Measurements from ENCODE around the gene KRTAP4-9.
"Not testable (repeated sequence)": the region's sequence is repeated elsewhere in the genome, so short reads cannot be mapped to it uniquely, and the experiment has no call there.

The KRTAP4-9 gene

GRCh38 chr17:41133880-41134735 lies 28.9 kb downstream of the KRTAP4-9 start:
- DNase-seq, result no peak

GRCh38 chr17:41139865-41140264 lies 34.7 kb downstream of the KRTAP4-9 start:
- not testable (repeated sequence) for DNase-seq

GRCh38 chr17:41140360-41141131 lies 35.4 kb downstream of the KRTAP4-9 start, which contains the start of gene KRTAP4-6:
Gene KRTAP4-6 (minus strand): TSS chr17:41140544. CDS start chr17:41140487, 57 bp downstream.
- peak; percentile 90 for DNase-seq

GRCh38 chr17:41141361-41141760 lies 36.2 kb downstream of the KRTAP4-9 start:
- DNase-seq, result peak; percentile 52

GRCh38 chr17:41144846-41145245 lies 39.7 kb downstream of the KRTAP4-9 start:
- DNase-seq, result no peak

GRCh38 chr17:41145261-41145660 lies 40.1 kb downstream of the KRTAP4-9 start:
- no peak for DNase-seq

GRCh38 chr17:41147531-41148204 lies 42.5 kb downstream of the KRTAP4-9 start:
- DNase-seq, result no peak

- not testable (repeated sequence) for DNase-seq
Measured at GRCh38 chr17:41148971-41149651, 43.9 kb downstream of the KRTAP4-9 start.

- DNase-seq, result no peak
Measured at GRCh38 chr17:41149652-41149985, 44.4 kb downstream of the KRTAP4-9 start, which contains the start of gene KRTAP4-5. Gene KRTAP4-5 (minus strand): TSS chr17:41149825. CDS start chr17:41149767, 58 bp downstream.

GRCh38 chr17:41150026-41150425 lies 44.8 kb downstream of the KRTAP4-9 start:
- DNase-seq, result no peak

- no peak for DNase-seq
Measured at GRCh38 chr17:41151525-41151924, 46.3 kb downstream of the KRTAP4-9 start.

GRCh38 chr17:41153856-41154255 lies 48.7 kb downstream of the KRTAP4-9 start:
- no peak for DNase-seq
